WERI-Rb-1 (cell line): ENCODE results near the gene LRRC3.

ENCODE experiments used
- DNase-seq: peaks from one replicate; pipeline ENCODE4 v3.0.0-alpha.2; 2020
- H3K27ac ChIP-seq: fragments of 250-450 bp; sonication (Bioruptor Pico); 2 replicates; pipeline ENCODE4 v1.5.1; 2020; ENCODE audit warnings: mild to moderate bottlenecking, moderate library complexity
- H3K27me3 ChIP-seq: fragments of 250-450 bp; sonication (Bioruptor Pico); 2 replicates; pipeline ENCODE4 v1.5.1; 2021; ENCODE audit warnings: mild to moderate bottlenecking, low read depth, moderate library complexity; ENCODE audit not compliant: insufficient read depth, severe bottlenecking
- H3K36me3 ChIP-seq: fragments of 250-450 bp; sonication (Bioruptor Pico); 2 replicates; pipeline ENCODE4 v1.5.1; 2020; ENCODE audit warnings: mild to moderate bottlenecking, moderate library complexity
- H3K4me3 ChIP-seq: 2 replicates; pipeline ENCODE4 v1.5.1; 2011; ENCODE audit warnings: low read depth, mild to moderate bottlenecking, control low read depth, low read length
- H3K9me3 ChIP-seq: fragments of 250-450 bp; sonication (Bioruptor Pico); 2 replicates; pipeline ENCODE4 v1.5.1; 2021; ENCODE audit warnings: mild to moderate bottlenecking, moderate library complexity; ENCODE audit not compliant: severe bottlenecking
- CTCF ChIP-seq: IDR thresholded peaks from 2 replicates; pipeline ENCODE4 v1.5.1; 2011; ENCODE audit warnings: low read depth, mild to moderate bottlenecking, control low read depth, inconsistent platforms, low read length

The LRRC3 gene

GRCh38 chr21:44436958-44437357, 18.4 kb upstream of the LRRC3 start:
- H3K36me3 ChIP-seq: no peaks in the 10 kb centered on the region
- no peaks in the 10 kb centered on the region for H3K9me3 ChIP-seq
- H3K27ac ChIP-seq: no peak overlapping the region
- H3K4me3 ChIP-seq: no peak overlapping the region
- DNase-seq: peak; percentile 5
- no peak for TF ChIP-seq CTCF
- no peaks in the 10 kb centered on the region for H3K27me3 ChIP-seq

GRCh38 chr21:44437371-44437695, 18.0 kb upstream of the LRRC3 start:
- no peak for DNase-seq
- TF ChIP-seq CTCF: no peak
- H3K27me3 ChIP-seq: no peaks in the 10 kb centered on the region
- no peak overlapping the region for H3K27ac ChIP-seq
- H3K9me3 ChIP-seq: no peaks in the 10 kb centered on the region
- no peaks in the 10 kb centered on the region for H3K36me3 ChIP-seq
- H3K4me3 ChIP-seq: no peak overlapping the region

- Histone ChIP-seq H3K36me3 (no peaks in the 10 kb centered on the region), H3K27ac (no peak overlapping the region), H3K27me3 (no peaks in the 10 kb centered on the region), H3K9me3 (no peaks in the 10 kb centered on the region), H3K4me3 (no peak overlapping the region)
- TF ChIP-seq CTCF: no peak
- DNase-seq: no peak
These were observed 17.4 kb upstream of the LRRC3 start for GRCh38 chr21:44437696-44438431.

GRCh38 chr21:44438531-44439210, 16.6 kb upstream of the LRRC3 start:
- H3K4me3 ChIP-seq: no peak overlapping the region
- no peak overlapping the region for H3K27ac ChIP-seq
- no peak for TF ChIP-seq CTCF
- H3K36me3 ChIP-seq: no peaks in the 10 kb centered on the region
- no peaks in the 10 kb centered on the region for H3K27me3 ChIP-seq
- DNase-seq: no peak
- no peaks in the 10 kb centered on the region for H3K9me3 ChIP-seq

GRCh38 chr21:44439211-44439600, 16.1 kb upstream of the LRRC3 start:
- H3K36me3 ChIP-seq: no peaks in the 10 kb centered on the region
- no peak overlapping the region for H3K27ac ChIP-seq
- no peaks in the 10 kb centered on the region for H3K9me3 ChIP-seq
- no peak overlapping the region for H3K4me3 ChIP-seq
- DNase-seq: no peak
- H3K27me3 ChIP-seq: no peaks in the 10 kb centered on the region
- peak; percentile 38 for TF ChIP-seq CTCF
